ENCODE results near the gene CUTA.

CUTA gene

DNA sequence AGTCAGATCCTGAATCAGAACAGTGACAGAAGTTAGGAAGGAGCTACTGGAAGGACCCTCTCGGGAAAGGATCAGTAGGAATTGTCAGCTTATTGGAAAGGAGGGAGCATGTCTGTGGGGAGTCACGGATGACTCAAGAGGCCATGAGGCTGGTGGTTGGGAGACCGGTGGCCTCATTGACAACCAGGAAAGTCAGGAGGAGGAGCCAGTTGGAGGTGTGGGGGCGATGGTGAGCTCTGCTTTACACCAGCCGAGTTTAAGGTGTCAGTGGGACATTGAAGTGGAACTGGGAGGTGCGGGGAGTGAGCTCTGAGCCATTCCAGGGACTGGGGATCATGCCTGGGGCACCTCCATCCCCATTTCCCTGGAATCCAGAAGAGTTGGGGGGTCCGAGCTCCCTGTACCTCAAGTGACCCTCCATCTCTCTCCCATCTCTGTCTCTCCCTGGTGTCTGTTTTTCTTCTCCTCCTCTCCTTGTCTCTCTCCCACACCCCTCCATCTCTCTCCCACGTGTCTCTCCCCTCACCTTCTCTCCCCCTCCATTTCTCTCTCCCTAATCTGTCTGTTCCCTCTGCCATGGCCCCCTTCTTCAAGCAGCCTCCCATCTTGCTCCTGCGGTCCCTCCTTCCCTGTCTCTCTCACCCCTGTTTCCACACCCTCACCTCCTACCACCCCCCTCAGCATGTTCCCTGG, 22.2 kb upstream of the CUTA start:
- no peak for DNase-seq (ENCODE audit: low read depth in 2 of 2)

DNA sequence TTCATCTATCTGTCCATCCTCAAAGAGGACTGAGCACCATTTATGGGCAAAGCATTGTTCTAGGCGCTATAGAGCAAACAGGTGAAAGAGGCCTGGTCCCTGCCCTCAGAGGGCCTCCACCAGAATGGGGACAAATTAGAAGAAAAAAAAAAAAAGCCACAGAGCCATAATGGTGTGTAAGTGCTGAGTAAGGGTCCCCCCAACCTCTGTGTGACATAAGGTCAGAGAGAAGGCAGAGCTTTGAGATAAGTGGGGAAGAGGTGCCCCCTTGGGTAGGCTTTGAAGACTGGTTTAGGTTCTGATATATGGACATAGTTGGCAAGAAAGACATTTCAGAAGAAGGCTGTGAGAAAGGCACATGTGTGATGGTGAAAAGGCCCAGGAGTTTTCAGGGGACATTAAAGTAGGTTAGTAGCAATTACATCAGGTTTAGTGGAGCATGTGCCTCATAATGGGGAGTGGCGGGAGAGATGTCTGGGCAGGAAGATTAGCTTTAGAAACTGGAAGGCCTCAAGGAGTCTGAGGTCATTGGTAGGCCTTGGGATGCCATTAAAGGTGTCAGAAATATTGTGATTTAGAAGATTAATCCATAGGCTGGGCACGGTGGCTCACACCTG, 21.2 kb upstream of the CUTA start:
- no peak for DNase-seq (ENCODE audit: low read depth in 2 of 2)

DNA sequence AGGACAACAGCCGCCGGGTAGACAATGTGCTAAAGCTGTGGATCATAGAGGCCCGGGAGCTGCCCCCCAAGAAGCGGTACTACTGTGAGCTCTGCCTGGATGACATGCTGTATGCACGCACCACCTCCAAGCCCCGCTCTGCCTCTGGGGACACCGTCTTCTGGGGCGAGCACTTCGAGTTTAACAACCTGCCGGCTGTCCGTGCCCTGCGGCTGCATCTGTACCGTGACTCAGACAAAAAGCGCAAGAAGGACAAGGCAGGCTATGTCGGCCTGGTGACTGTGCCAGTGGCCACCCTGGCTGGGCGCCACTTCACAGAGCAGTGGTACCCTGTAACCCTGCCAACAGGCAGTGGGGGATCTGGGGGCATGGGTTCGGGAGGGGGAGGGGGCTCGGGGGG, 19.8 kb upstream of the CUTA start:
- no peak for DNase-seq (ENCODE audit: low read depth in 2 of 2)

DNA sequence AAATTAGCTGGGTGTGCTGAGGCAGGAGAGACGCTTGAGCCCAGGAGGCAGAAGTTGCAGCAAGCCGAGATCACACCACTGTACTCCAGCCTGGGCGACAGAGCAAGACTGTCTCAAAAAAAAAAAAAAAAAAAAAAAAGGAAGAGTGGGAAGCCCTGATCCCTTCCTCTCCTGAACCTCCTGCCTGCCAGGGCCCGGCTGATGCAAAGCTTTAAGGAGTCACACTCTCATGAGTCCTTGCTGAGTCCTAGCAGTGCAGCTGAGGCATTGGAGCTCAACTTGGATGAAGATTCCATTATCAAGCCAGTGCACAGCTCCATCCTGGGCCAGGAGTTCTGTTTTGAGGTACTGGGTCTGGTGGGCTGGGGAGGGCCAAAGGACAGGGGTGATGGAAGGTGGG, 17.1 kb upstream of the CUTA start:
- no peak for DNase-seq (ENCODE audit: low read depth in 2 of 2)

DNA sequence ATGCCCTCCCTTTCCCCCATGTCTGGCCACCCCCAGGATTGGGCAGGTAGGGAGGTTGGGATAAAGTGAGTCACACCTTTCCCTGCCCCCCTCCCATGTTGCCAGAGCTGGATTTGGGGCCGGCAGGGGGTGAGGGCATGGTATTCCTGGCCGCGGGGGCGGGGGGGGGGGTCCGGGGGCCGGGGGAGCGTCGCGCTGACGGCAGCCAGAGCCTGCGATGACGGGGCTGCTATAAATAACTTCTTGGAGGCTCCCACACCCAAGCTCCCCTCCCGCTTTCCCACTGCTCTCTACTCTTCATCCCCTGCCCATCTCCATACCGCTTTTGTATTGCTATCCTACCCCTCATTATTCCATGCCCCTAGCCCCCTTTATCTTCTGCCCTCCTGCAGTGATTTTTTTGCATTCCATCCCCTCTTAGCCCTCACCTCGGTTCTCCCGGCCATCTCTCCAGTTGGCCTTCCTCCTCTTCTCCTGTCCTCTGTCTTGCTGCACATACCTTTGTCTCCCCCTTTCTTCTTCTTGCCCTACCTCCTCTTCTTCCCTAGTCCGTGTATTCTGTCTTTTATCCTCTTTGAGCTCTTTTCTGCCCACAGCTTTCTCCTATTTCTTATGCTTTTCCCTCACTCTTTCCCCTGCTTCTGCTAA, 15.8 kb upstream of the CUTA start:
- DNase-seq (ENCODE audit: low read depth in 2 of 2): no peak

DNA sequence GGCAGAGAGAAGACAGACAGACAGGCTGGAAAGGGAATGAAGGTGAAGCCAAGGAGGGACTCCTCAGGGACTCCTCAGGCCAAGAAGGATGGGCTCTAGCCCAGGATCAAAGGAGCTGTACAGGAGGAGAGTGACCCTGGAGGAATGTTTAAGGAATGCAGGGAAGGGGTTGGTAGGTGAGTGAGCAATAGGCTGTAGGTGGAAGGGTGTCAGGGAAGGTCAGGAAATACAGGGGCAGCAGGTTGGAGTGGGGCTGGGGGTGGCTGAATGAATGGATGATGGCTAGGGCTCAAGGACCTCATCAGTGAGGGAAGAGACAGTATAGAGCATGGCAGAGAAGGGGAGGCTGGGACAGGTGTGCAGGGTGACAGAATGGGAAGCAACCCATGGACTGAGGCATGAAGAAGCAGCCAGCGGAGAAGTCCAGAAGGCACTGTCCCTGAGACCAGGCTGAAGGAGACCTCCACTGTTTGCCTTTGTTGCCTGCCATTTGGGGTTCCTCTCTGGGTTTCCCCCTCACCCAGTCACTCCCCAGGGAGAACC, 15.2 kb upstream of the CUTA start:
- DNase-seq (ENCODE audit: low read depth in 2 of 2): no peak

DNA sequence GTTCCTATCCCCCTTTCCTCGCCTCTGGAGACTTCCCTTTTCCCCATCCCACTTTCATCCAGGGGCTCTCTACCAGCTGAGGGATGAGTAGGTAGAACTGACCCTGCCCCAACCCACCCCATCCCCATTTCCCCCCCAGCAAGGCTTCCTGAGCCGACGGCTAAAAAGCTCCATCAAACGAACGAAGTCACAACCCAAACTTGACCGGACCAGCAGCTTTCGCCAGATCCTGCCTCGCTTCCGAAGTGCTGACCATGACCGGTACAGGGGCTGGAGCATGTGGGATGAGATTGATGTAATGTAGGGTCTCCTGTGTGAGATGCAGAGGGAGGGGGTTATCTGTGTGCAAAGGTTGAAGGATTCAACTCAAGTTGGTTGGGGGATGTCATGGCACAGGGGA, 14.6 kb upstream of the CUTA start:
- DNase-seq (ENCODE audit: low read depth in 2 of 2): no peak

DNA sequence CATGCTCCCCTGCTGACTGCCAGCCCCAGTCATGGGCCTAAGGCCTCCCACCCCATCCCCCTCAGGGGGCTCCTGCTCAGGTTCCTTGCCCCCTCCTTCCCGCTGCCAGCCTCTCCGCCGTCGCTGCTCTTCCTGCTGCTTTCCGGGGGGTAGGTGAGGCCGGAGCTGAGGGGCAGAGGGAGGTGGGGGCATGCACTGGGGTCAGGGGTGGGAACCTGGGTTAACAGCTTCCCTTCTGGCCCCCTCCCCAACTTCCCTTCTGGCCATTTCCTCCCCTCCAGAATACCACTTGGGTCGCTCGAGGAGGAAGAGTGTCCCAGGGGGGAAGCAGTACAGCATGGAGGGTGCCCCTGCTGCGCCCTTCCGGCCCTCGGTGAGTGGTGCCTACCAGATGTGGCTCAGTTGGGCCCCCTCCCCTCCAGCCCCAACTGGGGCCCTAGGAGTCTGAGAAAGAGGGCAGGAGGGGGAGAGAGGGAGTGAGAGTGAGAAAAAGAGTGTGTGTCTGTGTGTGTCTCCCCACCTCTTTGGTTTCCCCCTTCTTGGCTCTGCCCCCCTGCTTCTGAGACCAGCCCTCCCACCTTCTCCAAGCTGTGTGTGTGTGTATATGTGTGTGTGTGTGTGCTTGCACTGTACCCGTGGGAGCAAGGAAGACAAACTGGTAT, 14.1 kb upstream of the CUTA start:
- no peak for DNase-seq (ENCODE audit: low read depth in 2 of 2)

DNA sequence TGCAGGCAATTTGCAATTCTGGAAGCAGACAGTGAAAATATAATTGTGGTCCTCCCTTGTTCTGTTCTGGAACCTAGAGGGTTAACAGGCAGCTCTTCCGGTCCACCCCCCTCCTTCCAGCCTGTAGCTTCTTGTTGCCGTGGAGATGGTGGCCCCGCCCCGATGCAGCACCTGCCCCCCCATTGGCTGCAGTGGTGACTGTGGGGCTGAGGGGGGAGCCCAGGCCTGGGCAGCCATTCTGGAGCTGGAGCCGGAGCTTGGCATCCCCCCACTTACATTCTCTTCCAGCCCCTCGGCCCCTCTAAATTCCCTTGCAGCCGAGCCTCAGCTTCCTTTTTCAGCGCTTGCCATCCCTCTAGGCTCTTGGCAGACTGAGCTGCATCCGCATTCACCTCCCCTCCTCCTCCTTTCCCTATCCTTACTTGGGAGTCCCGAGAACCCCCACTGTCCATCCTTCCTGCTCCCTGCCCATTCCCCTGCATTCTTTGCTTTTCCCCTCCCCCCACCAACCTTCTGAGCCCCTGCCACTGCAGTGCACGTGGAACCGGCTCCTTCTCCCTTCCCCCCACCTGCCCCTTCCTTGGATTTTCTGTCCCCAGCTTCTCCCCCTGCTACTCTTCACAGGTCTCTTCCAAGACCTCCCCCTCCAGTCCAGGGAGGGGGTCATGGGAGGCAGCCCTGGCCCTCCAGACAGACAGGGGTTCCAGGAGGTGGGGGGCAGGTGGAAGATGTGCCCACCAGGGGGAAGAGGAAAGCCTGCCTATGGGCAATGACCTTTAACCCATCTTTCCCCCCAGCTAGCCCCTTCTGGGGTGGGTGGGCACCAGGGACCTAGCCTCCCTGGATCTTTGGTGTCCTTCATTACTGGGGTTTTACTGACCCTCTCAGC, 13.3 kb upstream of the CUTA start:
- DNase-seq (ENCODE audit: low read depth in 2 of 2): peak; percentile 63 to 67

DNA sequence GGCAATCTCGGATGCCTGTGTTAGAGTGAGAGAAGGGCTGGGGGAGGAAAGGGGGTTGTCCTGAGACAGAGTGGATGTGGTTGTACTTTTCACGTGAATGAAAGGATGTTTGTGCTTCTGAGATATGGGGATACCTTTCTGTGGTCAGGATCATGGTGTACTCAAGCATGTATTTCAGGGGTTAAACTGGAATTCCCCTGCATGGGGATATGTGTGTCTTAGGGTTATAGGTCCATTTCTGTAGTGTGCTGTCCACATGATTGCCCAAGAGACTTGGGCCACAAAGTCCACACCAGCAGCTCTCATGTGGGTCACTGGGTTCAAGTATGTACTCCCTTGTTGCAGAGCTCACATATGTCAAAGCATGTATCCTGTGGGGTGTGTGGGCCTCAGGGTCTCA, 12.4 kb upstream of the CUTA start:
- DNase-seq (ENCODE audit: low read depth in 2 of 2): no peak

DNA sequence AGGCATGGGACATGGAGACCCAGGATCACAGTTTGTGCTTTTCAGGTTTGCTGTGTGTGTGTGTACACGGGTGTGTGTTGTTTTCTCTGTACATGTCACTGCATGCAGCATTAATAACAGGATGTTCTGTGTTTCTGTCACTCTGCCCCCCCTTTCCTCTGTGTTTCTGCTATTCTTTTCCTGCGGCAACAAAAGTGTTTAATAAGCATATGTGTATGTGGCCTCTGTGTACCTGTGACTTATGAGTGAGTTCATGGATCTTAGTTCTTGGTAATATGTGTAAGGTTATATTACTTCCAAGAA, 11.8 kb upstream of the CUTA start:
- no peak for DNase-seq (ENCODE audit: low read depth in 2 of 2)

DNA sequence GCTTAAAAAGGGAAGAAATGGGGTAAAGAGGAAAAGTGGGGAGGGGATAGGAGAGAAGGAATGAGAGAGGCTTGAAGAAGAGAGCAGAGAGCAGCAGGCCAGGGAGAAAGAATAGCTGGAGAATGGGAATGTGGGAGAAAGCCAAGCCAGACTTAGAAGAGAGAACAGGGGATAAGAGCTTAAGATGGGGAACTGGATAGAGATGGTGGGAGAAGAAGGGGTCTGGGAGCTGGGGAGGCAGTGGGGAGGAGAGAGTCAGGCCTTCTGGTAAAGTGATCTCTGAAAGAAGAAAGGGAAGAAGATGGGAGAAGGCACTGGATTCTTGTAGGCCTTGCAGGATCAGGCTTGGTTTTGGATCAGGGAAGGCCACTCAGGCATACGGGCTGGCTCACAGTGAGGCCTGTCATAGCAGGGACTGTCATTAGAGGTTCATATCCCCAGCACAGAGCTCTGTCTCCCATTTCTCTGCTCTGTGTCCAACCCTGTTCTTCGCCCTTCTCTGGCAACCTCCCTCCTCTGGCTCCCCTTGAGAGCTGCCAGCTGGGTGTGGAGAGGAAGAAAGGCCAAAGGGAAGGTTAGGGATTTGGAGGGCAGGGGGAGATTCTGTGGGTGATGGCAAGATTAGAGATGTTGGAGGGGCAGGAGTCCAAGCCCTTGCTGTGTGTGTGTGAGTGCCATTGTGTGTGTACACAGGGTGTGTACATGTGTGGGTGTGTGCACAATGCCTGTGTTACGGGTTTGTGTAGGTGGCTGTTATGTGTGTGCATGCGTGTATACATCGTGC, 11.3 kb upstream of the CUTA start:
- no peak for DNase-seq (ENCODE audit: low read depth in 2 of 2)

DNA sequence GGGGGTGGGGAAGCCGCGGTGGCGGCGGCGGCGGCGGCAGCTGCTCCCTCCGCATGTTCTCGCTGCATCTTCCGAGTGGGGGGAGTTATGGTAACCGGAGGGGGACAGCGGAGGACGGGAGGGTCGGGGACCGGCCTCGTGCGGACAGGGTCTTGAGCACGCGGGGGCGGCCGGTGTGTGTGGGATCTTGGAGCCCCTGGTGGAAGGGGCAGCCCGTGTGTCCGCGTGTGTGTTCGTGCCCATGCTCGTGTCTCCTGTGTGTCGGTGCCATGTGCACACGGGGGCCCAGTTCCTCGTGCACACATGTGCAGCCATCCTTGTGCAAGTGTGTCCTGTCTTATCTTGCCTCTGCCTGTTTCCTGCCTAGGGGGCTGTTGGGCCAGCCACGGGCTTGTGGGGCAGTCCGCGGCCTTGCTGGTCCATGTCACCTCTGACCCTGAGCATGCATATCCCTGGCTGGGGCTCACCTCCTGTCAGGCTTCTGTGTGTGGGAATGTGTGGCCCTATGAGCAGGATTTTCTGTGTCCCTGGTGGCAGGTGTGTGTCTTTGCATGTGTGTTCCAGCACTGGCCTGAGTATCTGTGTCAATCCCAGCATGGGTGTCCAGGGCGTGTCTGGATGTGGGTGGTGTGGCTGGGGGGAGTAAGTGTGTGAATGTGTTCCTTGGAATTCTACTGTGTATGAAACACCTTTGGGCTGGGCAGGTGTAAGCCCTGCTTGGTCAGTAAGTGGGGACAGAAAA, 10.5 kb upstream of the CUTA start:
- no peak for DNase-seq (ENCODE audit: low read depth in 2 of 2)

DNA sequence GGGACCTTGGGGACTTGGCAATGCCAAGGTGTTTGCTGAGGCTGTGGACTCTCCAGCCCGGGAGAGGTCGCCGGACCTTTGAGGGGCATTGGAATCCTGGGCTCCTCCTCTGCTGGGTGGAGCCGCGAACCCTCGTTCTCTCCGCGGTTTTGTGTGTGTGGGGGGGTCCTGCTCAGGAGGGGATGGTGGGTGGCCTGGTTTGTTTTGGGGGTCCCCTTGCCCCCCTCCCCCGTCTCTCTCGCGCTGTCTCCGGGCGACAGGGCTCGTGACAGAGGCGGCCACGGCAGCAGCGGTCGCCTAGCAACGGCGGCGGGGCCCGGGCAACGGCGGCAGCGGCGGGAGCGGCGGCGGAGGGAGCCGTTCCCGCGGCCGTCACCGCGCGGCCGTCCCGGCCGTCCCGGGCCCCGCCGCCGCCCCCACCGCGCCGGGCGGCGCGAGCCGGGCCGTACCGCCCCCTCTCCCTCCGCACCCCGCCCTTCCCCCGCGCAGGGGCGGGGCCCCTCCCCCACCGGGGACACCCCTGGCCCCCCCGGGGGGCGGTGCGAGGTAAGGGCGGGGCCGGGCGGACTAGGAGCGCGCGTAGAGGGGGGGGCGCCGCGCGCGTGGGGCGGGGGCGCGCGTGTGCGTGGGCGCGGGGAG, 9.8 kb upstream of the CUTA start:
- peak; percentile 63 to 66 for DNase-seq (ENCODE audit: low read depth in 2 of 2)

DNA sequence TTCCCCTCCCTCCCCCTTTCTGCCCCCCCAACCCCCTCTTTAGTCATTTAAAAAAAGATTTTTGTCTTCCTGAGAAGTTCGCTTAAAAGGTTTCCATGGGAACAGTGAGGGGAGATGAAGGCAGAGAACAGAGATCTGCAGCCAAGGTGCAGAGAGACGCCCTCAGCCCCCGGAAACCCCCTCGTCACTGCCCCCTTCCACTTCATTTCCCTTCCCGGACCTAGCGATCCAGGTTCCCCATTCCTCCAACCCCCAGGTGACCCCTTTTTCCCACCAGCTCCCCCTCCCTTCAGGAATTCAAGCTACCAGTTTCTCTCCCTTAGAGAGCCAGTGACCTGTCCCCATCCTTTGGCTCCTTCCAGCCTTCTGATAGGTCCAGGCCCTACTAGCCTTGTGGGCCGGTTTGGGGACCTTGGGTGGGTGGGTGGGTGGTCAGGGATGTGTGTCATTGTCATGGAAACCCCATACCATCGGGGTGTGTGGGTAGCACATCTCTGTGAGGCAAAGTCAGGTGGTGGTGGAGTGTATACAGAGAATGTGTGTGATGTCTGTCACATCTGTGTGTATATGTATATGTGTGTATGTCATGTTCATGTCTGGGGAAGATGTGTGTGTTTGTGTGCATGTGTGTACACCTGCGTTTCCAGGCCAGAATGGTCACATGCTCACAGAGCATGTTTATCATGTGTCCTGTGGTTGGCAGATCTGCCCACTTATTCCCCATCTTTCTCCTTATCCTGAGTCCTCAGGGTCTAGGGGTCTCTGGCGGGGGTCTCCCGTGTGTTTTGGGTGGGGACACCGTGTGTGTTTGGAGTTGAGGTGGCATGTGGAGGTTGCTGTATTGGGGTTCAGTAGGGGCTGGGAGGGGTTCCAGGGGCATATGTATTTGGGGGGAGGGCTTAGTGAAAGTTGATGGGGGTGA, 8.9 kb upstream of the CUTA start:
- no peak for DNase-seq (ENCODE audit: low read depth in 2 of 2)

DNA sequence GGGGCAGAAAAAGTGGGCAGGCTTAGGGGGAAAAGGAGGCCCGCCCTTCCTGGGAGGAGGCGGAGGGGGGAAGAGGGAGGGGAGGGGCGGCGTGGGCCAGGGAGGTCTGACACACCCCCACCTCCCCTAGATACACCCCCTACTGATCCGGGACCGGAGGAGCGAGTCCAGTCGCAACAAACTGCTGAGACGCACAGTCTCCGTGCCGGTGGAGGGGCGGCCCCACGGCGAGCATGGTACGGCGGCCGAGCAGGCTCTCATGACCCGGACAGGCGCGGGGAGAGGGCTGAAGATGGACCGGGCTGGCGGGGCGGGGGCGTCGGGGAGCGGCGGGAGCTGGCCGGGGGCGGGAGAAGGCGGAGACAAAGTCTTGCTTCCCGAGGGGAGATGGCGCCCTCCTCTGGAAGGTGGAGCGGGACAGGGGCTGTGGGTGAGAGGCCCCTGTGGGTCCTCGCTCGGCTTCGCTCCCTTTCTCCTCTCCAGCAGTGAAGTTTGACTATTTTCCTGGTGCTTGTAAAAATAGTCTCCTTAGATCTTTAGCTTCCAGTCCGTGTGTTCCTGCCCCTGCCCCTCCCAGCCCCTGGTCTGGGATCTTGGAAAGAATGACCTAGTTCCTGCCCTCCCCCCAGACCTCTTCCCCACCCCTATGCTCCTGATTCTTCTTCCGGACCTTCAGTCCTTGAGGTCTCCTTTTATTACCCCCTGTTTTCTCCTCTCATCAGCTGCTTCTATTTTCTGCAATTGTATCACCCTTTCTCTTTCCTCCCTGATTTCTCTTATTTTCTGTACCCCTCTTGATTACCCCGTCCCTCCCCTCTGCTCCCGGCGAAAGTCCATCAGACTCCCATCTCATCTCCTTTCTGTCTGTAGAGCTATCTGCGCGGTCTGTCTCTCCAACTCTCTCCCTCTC, 8.0 kb upstream of the CUTA start:
- DNase-seq (ENCODE audit: low read depth in 2 of 2): peak; percentile 72 to 75

DNA sequence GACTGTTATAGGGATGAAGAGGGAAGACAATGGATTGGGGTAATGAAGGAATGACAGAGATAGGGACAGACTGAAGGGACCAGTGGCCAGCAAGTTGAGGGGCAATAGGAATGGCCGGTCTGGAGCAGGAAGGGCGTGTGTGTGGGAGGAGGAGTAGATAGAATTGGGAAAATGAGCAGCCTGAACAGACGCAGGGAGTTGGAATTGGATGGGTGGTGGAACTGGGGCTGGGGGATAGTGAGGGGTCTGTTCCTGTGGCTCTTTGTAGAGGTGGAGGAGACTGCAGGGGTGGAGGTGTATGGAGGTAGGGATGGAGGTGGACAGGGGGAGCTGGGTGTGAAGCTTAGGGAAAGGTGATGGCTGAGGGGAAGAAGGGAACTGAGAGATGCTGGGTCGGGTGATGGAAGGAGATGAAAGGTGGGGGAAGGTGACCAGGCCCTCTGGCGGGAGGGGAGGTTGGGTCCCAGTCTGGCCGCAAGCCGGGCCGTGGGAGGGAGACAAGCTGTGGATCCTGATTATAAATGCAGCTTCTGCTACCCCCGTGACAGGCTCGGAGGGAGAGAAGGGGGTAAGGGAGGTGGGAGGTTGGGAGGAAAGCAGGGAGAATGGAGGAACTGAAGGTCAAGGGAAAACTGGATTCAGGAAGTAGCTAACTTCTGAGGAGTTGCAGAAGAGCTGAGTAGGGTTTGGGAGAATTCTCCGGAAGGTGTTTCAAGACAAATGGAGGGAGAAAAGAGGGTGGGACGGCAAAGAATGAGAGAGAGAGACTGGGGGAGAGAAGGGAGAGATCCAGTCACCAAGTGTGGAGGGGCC, 7.2 kb upstream of the CUTA start:
- DNase-seq (ENCODE audit: low read depth in 2 of 2): no peak

Data from stimulated activated CD4-positive, alpha-beta T cell treated with anti-CD3 and anti-CD28 coated beads, Interleukin-1b, Interleukin-23, amount 100 ng/mL, for 4 hours (primary cell).